Measurements from ENCODE around the gene FN1. TPM values are rescaled to one million over a fixed set of nuclear protein-coding genes. Genes with fewer than 3 reads are reported as not detected.
A peak's percentile ranks its signal among the peaks of the same experiment; 100 is the strongest.

The FN1 gene
- polyA plus RNA-seq, 2 of the 4 experiments (the other 2 are of a cell fraction), result 203 to 500 TPM

DNA sequence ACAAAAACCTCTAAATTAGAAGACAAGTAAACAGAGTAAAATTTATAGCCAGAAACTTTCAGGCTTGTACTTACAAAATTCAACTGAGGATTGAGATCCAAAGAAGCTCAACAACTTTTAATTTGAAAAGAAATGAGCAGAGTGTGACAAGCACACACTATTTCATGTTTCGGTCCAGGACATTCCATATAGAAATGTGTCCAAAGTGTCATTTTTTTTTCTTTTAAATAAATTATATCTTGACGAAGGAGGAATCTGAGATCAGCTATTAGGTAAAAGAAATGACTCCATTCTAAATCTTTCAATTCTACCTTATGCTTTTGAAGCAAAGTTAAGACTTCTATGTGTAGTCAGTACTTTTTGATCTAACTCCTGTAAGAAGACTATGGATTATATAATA is 4.6 kb downstream of the FN1 start:
- Histone ChIP-seq H3K9me3 (no peaks in the 10 kb centered on the region), H3K4me3 (no peak overlapping the region), H3K4me1 (peaks cover 49% of the 10 kb centered on the region), H3K27ac (0 out of 6 replicates have a peak overlapping the region, but pooled peaks of 1 of the 2 experiments have one; percentile 14), H3K4me2 (peak overlapping the region; percentile 85; the same call in 2 of the 3 replicates)
- WGBS (ENCODE audit: missing lambda C conversion rate), result 44% methylated on average over 2 of the region's 2 CpGs
- CTCF ChIA-PET, result interaction anchor here (0.9 to 1.5 kb wide), 3 partner anchors 9 to 22 kb away, joined by 3 to 4 read pairs (median 3); no protein-coding TSS in a partner anchor
- no peak for FAIRE-seq
- POLR2A ChIA-PET, result no interaction called here
- ATAC-seq, result no peak
- no peak for TF ChIP-seq KDM1A (IDR thresholded peaks at IDR 0.05; ENCODE audit: low read depth)
- no peak for TF ChIP-seq JUN (IDR thresholded peaks at IDR 0.05)
- TF ChIP-seq HOXB5 (CRISPR knock-in tag; IDR thresholded peaks at IDR 0.05), result no peak
- no peak for DNase-seq (ENCODE audit: low read depth in 1 of 2, low spot score in 1 of 2)

DNA sequence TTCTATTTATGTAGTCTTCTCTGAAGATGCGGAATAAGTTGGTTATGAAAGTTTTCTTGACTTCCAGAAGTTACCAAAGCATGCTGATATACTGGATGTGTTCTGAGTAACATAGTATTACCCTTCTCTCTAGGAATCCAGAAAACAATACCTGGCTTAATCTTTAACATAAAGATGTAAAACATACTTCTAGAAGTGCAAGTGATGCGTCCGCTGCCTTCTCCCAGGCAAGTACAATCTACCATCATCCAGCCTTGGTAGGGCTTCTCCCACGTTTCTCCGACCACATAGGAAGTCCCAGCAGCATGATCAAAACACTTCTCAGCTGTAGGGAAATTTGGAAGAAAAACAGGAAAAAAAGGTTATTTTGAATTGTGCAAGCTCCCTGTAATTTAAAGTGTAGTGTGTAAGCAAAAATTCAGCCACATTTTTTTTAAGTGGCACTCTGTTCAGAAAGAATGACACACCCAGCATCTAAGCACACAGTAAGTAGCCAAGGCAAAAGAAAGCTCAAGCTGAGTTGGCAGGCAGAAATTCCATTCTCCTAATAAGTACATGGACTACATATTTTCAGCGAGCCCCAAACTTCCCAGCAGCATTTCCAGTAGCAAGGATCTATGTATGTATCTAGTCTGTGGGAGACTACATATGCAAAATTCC is 5.2 kb downstream of the FN1 start:
- no peak overlapping the region for H3K4me3 ChIP-seq
- no peak for DNase-seq (ENCODE audit: low read depth in 1 of 2, low spot score in 1 of 2)
- no peaks in the 10 kb centered on the region for H3K9me3 ChIP-seq
- ChIA-PET CTCF (interaction anchor here (0.9 to 1.5 kb wide), 3 partner anchors 9 to 21 kb away, joined by 3 to 4 read pairs (median 3); no protein-coding TSS in a partner anchor), POLR2A (no interaction called here)
- WGBS (ENCODE audit: missing lambda C conversion rate), result 62% methylated on average over 6 of the region's 6 CpGs
- no peak for FAIRE-seq
- no peak for TF ChIP-seq ZC3H11A (IDR thresholded peaks at IDR 0.05)
- ATAC-seq, result no peak
- H3K27ac ChIP-seq, result peak overlapping the region; percentile 7 to 14; a peak in 1 of 6 replicates
- peaks cover 49% of the 10 kb centered on the region for H3K4me1 ChIP-seq
- H3K4me2 ChIP-seq, result peak overlapping the region; percentile 85

GRCh38 chr2:215429424-215429823 is 6.4 kb downstream of the FN1 start:
- FAIRE-seq (no peak), ATAC-seq (no peak), DNase-seq (ENCODE audit: low read depth in 1 of 2, low spot score in 1 of 2) (no peak)
- Histone ChIP-seq H3K4me3 (no peak overlapping the region), H3K27ac (no peak overlapping the region), H3K9me3 (no peaks in the 10 kb centered on the region), H3K4me1 (peaks cover 41% of the 10 kb centered on the region), H3K4me2 (no peak overlapping the region)
- TF ChIP-seq HOXB5 (CRISPR knock-in tag; IDR thresholded peaks at IDR 0.05) (no peak), MAFK (IDR thresholded peaks at IDR 0.05; ENCODE audit: partially characterized antibody) (no peak), HOXA7 (CRISPR knock-in tag; IDR thresholded peaks at IDR 0.05) (no peak)
- TF ChIP-seq, protein P1, sequence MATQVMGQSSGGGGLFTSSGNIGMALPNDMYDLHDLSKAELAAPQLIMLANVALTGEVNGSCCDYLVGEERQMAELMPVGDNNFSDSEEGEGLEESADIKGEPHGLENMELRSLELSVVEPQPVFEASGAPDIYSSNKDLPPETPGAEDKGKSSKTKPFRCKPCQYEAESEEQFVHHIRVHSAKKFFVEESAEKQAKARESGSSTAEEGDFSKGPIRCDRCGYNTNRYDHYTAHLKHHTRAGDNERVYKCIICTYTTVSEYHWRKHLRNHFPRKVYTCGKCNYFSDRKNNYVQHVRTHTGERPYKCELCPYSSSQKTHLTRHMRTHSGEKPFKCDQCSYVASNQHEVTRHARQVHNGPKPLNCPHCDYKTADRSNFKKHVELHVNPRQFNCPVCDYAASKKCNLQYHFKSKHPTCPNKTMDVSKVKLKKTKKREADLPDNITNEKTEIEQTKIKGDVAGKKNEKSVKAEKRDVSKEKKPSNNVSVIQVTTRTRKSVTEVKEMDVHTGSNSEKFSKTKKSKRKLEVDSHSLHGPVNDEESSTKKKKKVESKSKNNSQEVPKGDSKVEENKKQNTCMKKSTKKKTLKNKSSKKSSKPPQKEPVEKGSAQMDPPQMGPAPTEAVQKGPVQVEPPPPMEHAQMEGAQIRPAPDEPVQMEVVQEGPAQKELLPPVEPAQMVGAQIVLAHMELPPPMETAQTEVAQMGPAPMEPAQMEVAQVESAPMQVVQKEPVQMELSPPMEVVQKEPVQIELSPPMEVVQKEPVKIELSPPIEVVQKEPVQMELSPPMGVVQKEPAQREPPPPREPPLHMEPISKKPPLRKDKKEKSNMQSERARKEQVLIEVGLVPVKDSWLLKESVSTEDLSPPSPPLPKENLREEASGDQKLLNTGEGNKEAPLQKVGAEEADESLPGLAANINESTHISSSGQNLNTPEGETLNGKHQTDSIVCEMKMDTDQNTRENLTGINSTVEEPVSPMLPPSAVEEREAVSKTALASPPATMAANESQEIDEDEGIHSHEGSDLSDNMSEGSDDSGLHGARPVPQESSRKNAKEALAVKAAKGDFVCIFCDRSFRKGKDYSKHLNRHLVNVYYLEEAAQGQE (IDR thresholded peaks at IDR 0.05), result no peak
- ChIA-PET CTCF (no interaction called here), POLR2A (no interaction called here)
- 94% methylated on average over 1 of the region's 1 CpG for WGBS (ENCODE audit: missing lambda C conversion rate)

- WGBS (ENCODE audit: missing lambda C conversion rate), result 94% methylated on average over 19 of the region's 19 CpGs
- no peak for ATAC-seq
- POLR2A ChIA-PET, result no interaction called here
- Histone ChIP-seq H3K4me2 (no peak overlapping the region), H3K27ac (no peak overlapping the region), H3K9me3 (no peaks in the 10 kb centered on the region), H3K4me1 (peaks cover 31% of the 10 kb centered on the region), H3K4me3 (no peak overlapping the region)
- FAIRE-seq, result no peak
- CTCF ChIA-PET, result no interaction called here
- TF ChIP-seq POLR2AphosphoS2 (conservative IDR thresholded peaks at IDR 0.05; ENCODE audit: low read length) (no peak), ZC3H11A (IDR thresholded peaks at IDR 0.05) (no peak), HOXA7 (CRISPR knock-in tag; IDR thresholded peaks at IDR 0.05) (no peak), CHD4 (IDR thresholded peaks at IDR 0.05; ENCODE audit: borderline replicate concordance) (no peak), TFCP2L1 (CRISPR knock-in tag; IDR thresholded peaks at IDR 0.05) (no peak), CBX8 (IDR thresholded peaks at IDR 0.05) (no peak), MYC (IDR thresholded peaks at IDR 0.05; ENCODE audit: borderline replicate concordance, low read length) (no peak), SREBF2 (IDR thresholded peaks at IDR 0.05) (no peak)
- DNase-seq (ENCODE audit: low read depth in 1 of 2, low spot score in 1 of 2), result no peak
Measured at GRCh38 chr2:215428060-215428910, 7.6 kb downstream of the FN1 start.

Measured in A549 (cell line).